Heart left ventricle (tissue), 16 donors: ENCODE results near the gene ZFP92. TPM values are rescaled to one million over a fixed set of nuclear protein-coding genes. Genes with fewer than 3 reads are reported as not detected.
"Not testable (repeated sequence)": the region's sequence is repeated elsewhere in the genome, so short reads cannot be mapped to it uniquely, and the experiment has no call there.

Source experiments
- ATAC-seq, 4 donors: fragments of 200-7000 bp; cut with Tn5 transposase; one replicate each; pipeline ENCODE4 v1.9.1; 2020 to 2022; ENCODE audit warnings: moderate library complexity in 4 of 4, mild to moderate bottlenecking in 3 of 4, moderate number of reproducible peaks in 1 of 4
- DNase-seq, 5 donors: peaks; one replicate each; pipeline ENCODE4 v3.0.0-alpha.2; 2020
- H3K27ac ChIP-seq, 12 donors: fragments of 200-600 bp; sonication (generic) in 4 of 12; one replicate each; pipeline versions ENCODE4 v1.5.0 to v1.8.0; 2016 to 2022; ENCODE audit warnings: mild to moderate bottlenecking in 2 of 12
- H3K27me3 ChIP-seq, 9 donors: fragments of 200-600 bp; sonication (generic) in 2 of 9; one replicate each; pipeline versions ENCODE4 v1.5.1 to v1.8.0; 2016 to 2022; ENCODE audit warnings: mild to moderate bottlenecking in 3 of 9
- H3K36me3 ChIP-seq, 9 donors: fragments of 200-600 bp; sonication (generic) in 2 of 9; one replicate each; pipeline versions ENCODE4 v1.5.0 to v1.8.0; 2018 to 2022; ENCODE audit warnings: mild to moderate bottlenecking in 2 of 9
- H3K4me1 ChIP-seq, 12 donors: fragments of 200-600 bp; sonication (generic) in 4 of 12; one replicate each; pipeline versions ENCODE4 v1.5.0 to v1.8.0; 2016 to 2022; ENCODE audit warnings: mild to moderate bottlenecking in 3 of 12
- H3K4me3 ChIP-seq, 12 donors: fragments of 200-600 bp; sonication (generic) in 4 of 12; one replicate each; pipeline versions ENCODE4 v1.5.0 to v1.8.0; 2017 to 2022; ENCODE audit warnings: mild to moderate bottlenecking in 9 of 12, moderate library complexity in 4 of 12
- H3K9me3 ChIP-seq, 12 donors: fragments of 200-600 bp; sonication (generic) in 4 of 12; one replicate each; pipeline versions ENCODE4 v1.5.0 to v1.8.0; 2016 to 2022; ENCODE audit warnings: mild to moderate bottlenecking in 1 of 12
- CTCF ChIP-seq, 12 donors: fragments of 200-600 bp; sonication (generic) in 4 of 12; IDR thresholded peaks; one replicate each; pipeline versions ENCODE4 v1.5.0 to v1.8.0; 2018 to 2022; ENCODE audit warnings: antibody characterized with exemption in 12 of 12, mild to moderate bottlenecking in 5 of 12
- POLR2A ChIP-seq, 2 donors: fragments of 450-650 bp; IDR thresholded peaks; one replicate each; pipeline ENCODE4 v1.6.1; 2017; ENCODE audit warnings: antibody characterized with exemption in 2 of 2, mild to moderate bottlenecking in 2 of 2, moderate library complexity in 2 of 2
- WGBS, 4 donors: extraction: QIAGEN DNeasy Blood & Tissue Kit in 2 of 4; methylation state at CpG; one replicate each; pipeline versions ENCODE4 v1.1.5 to v1.1.7; 2013 to 2018; 5-methylcytosine and 5-hydroxymethylcytosine counted together
- intact Hi-C, 10 donors: fragments of 100-400 bp; cut with DNase I; formaldehyde crosslinking; loops; one replicate each; pipeline versions ENCODE4 v1.11.1 to v1.14.2; 2022
- polyA plus RNA-seq, 2 donors: library from polyadenylated mRNA; stranded (reverse); fragments of 200-250 nt; gene quantifications; one replicate each; pipeline ENCODE4 v1.2.3, GENCODE V29; 2013
- total RNA-seq, 9 donors: library from RNA; depleted of rRNA in 2 of 9; stranded (reverse); fragments of >200 nt in 2 of 9; fragmentation: NEBNext Ultra II Directional in 3 of 9; extraction: Animal tissue kit (Norgen Biotek cat#: 25700) in 3 of 9; gene quantifications; one replicate each; pipeline versions ENCODE4 v1.1.0 to v1.2.4, GENCODE V29; 2016 to 2023
- donor health status: ischemic (EF 13 %, LVEDD 7.1; RV severe dilation, severe dysfunction).
- donor health status: healthy with polysubstance abuse.
- donor health status: DM: no; HTN: yes; CAD: no.
- donor health status: DM: no; HTN: no; CAD: no.
- donor health status: ischemic (EF 25% LVEDD 6.9; RV normal size, moderate dysfunction).
- donor health status: ischemic (EF 25% LVEDD 5.7; RV mildly dilated, moderate dysfunction).
- donor health status: healthy.
- donor health status: DM: yes; HTN: yes; CAD: no.
- donor health status: ischemic (EF 35%, LVEDD 5.7; RV mildly dilated, moderate dysfunction).
- donor health status: nonischemic (EF 11% LVEDD 7.7; RV severe dilation, severe dysfunction).
- donor health status: DM: yes; HTN: yes; CAD: no.
- donor health status: PGD.
- donor health status: ischemic (EF 29% LVEDD 5.4; RV normal size, mild dysfunction).
- donor health status: nonischemic (EF 23%, LVEDD 6.1; RV moderate dilation, normal function).

ZFP92 gene
- total and polyA plus RNA-seq, 11 donors = 0.22 to 1.5 (median 0.55) TPM

- TF ChIP-seq POLR2A (IDR thresholded peaks at IDR 0.05) (no peak), CTCF (IDR thresholded peaks at IDR 0.05) (no peak)
- Histone ChIP-seq H3K27ac (no peak overlapping the region), H3K4me1 (peaks cover 0 to 7% (median 0%) of the 10 kb centered on the region in 12 donors), H3K27me3 (peaks cover 0 to 3% (median 0%) of the 10 kb centered on the region in 9 donors), H3K9me3 (peaks cover 0 to 8% (median 0%) of the 10 kb centered on the region in 12 donors), H3K36me3 (no peaks in the 10 kb centered on the region), H3K4me3 (no peak overlapping the region)
- 46 to 65% (median 54%) methylated on average over 12 of the region's 12 CpGs for WGBS, 4 donors
- DNase-seq (no peak), ATAC-seq (peak in 3 of 4 donors; percentile 30 to 37 (median 33))
- intact Hi-C loops = no loop called here
Measured at GRCh38 chrX:153381684-153382532, 29.4 kb upstream of the ZFP92 start.

DNA sequence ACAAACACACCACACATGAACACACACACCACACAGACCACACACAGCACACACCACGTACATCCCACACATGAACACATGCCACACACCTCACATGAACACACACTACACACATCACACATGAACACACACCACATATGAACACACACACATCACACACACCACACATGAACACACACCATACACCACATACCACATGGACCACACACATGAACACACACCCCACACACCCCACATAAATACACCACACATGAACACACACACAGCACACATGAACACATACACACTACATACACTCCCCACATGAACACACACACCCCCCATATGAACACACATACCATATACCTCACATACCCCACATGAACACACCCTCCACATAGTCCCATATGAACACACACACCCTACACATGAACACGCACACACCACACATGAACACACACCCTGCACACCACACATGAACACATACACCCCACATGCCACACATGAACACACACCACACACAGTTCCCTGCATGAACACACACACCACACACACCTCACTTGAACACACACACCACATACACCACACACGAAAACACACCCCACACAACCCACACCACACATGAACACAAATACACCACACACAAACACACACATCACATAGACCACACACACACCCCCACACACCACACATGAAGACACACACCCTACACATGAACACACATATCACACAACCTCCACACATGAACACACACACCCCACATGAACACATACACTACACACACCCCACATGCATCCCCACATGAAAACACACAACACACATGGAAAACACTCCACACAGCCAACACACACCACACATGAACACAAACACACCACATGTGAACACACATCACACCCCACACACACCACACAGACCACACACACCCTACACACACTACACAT lies 28.4 kb upstream of the ZFP92 start:
- no peak for DNase-seq
- Histone ChIP-seq H3K4me1 (peaks cover 0 to 7% (median 0%) of the 10 kb centered on the region in 12 donors), H3K27ac (no peak overlapping the region), H3K9me3 (peaks cover 0 to 8% (median 0%) of the 10 kb centered on the region in 12 donors), H3K4me3 (no peak overlapping the region), H3K36me3 (no peaks in the 10 kb centered on the region), H3K27me3 (peaks cover 0 to 3% (median 0%) of the 10 kb centered on the region in 9 donors)
- 77 to 90% (median 89%) methylated on average over 3 of the region's 3 CpGs for WGBS, 4 donors
- intact Hi-C loops = no loop called here
- TF ChIP-seq POLR2A (IDR thresholded peaks at IDR 0.05) = no peak
- no peak for TF ChIP-seq CTCF (IDR thresholded peaks at IDR 0.05)
- ATAC-seq = no peak

DNA sequence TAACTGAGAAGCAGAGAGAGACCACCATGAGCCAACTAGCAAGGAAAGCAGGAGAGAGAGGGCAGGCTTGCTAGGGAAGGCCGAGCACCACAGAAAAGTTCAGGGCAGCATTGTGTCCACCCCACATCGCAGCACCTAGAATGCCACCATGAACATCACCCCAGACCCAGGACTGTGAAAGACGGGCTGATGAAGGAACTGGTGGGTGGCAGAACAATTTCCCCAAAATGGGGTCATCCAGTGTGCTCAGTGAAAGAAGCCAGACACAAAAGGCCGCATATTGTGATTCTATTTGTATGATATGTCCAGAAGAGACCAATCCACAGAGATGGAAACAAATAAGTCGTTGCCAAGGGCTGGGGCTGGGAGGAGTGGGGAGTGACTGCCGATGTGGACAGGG lies 26.9 kb upstream of the ZFP92 start:
- no peak for TF ChIP-seq CTCF (IDR thresholded peaks at IDR 0.05)
- TF ChIP-seq POLR2A (IDR thresholded peaks at IDR 0.05) = no peak
- intact Hi-C loops = no loop called here
- H3K27me3 ChIP-seq = peaks cover 0 to 6% (median 0%) of the 10 kb centered on the region in 9 donors

DNA sequence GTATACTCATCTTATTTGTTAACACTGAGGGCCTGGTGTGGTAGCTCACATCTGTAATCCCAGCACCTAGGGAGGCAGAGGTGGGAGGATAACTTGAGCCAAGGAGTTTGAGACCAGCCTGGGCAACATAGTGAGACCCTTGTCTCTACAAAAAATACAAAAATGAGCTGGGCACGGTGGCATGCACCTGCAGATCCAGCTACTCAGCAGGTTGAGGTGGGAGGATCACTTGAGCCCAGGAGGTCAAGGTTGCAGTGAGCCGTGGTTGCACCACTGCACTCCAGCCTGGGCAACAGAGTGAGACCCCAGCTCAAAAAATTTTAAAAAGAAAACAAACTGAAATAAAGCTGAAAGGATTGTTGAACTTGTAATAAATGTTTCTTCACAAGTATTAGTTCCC lies 26.3 kb upstream of the ZFP92 start:
- intact Hi-C loops, H3K4me1 ChIP-seq: not testable (repeated sequence)
- 63 to 88% (median 76%) methylated on average over 2 of the region's 2 CpGs for WGBS, 4 donors

More for the DNA sequence above, 26.9 kb upstream of the ZFP92 start:
- H3K4me1 ChIP-seq = peaks cover 0 to 7% (median 0%) of the 10 kb centered on the region in 12 donors
- H3K36me3 ChIP-seq = no peaks in the 10 kb centered on the region
- no peak overlapping the region for H3K4me3 ChIP-seq
- ATAC-seq (no peak), DNase-seq (no peak)
- WGBS, 4 donors = 74 to 93% (median 83%) methylated on average over 6 of the region's 6 CpGs
- no peak overlapping the region for H3K27ac ChIP-seq
- H3K9me3 ChIP-seq = no peaks in the 10 kb centered on the region

More for the DNA sequence above, 26.3 kb upstream of the ZFP92 start:
- not testable (repeated sequence) for H3K9me3 ChIP-seq, H3K36me3 ChIP-seq, DNase-seq, ATAC-seq, H3K27ac ChIP-seq, H3K27me3 ChIP-seq, H3K4me3 ChIP-seq
